Measurements from ENCODE around the gene KLF8.

DNA sequence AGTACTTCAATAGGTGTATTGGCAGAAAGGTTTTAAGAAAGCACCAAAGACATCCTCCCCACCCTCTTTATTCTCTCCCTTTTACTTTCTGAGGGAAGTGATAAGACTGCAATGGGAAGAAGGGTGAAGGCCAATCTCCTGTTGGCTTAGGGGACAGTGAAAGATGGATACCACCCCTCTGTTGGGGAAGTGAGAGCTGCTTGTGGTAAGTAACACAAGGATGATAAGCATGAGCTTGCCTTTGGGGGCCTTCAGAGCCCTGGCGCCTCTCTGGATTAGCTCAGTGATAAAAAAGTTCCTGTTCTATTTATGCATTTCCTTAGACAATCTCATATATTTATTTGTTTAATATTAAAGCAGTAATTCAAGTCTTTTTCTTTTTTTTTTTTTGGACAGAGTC lies 5.2 kb upstream of the KLF8 start:
- no peak for TF ChIP-seq POLR2A (IDR thresholded peaks at IDR 0.05; ENCODE audit: borderline replicate concordance, extremely low read depth, insufficient read depth, insufficient read length)
- no peak for TF ChIP-seq EZH2phosphoT487 (IDR thresholded peaks at IDR 0.05; ENCODE audit: borderline replicate concordance)
- no peak for TF ChIP-seq POLR2AphosphoS5 (IDR thresholded peaks at IDR 0.05; ENCODE audit: low read depth, low read length)
- TF ChIP-seq YY1 (IDR thresholded peaks at IDR 0.05; ENCODE audit: extremely low read depth, insufficient replicate concordance, low read depth, low read length), result no peak
- TF ChIP-seq, protein P1, sequence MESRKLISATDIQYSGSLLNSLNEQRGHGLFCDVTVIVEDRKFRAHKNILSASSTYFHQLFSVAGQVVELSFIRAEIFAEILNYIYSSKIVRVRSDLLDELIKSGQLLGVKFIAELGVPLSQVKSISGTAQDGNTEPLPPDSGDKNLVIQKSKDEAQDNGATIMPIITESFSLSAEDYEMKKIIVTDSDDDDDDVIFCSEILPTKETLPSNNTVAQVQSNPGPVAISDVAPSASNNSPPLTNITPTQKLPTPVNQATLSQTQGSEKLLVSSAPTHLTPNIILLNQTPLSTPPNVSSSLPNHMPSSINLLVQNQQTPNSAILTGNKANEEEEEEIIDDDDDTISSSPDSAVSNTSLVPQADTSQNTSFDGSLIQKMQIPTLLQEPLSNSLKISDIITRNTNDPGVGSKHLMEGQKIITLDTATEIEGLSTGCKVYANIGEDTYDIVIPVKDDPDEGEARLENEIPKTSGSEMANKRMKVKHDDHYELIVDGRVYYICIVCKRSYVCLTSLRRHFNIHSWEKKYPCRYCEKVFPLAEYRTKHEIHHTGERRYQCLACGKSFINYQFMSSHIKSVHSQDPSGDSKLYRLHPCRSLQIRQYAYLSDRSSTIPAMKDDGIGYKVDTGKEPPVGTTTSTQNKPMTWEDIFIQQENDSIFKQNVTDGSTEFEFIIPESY (IDR thresholded peaks at IDR 0.05; ENCODE audit: extremely low read depth, insufficient replicate concordance, low read length), result no peak
- TF ChIP-seq RAD21 (IDR thresholded peaks at IDR 0.05; ENCODE audit: low read depth), result no peak
- TF ChIP-seq ELF1 (IDR thresholded peaks at IDR 0.05; ENCODE audit: borderline replicate concordance, low read depth), result no peak
- TF ChIP-seq, protein P2, sequence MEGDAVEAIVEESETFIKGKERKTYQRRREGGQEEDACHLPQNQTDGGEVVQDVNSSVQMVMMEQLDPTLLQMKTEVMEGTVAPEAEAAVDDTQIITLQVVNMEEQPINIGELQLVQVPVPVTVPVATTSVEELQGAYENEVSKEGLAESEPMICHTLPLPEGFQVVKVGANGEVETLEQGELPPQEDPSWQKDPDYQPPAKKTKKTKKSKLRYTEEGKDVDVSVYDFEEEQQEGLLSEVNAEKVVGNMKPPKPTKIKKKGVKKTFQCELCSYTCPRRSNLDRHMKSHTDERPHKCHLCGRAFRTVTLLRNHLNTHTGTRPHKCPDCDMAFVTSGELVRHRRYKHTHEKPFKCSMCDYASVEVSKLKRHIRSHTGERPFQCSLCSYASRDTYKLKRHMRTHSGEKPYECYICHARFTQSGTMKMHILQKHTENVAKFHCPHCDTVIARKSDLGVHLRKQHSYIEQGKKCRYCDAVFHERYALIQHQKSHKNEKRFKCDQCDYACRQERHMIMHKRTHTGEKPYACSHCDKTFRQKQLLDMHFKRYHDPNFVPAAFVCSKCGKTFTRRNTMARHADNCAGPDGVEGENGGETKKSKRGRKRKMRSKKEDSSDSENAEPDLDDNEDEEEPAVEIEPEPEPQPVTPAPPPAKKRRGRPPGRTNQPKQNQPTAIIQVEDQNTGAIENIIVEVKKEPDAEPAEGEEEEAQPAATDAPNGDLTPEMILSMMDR (IDR thresholded peaks at IDR 0.05 in 2 of 3, conservative IDR thresholded peaks at IDR 0.05 in 1 of 3; ENCODE audit: borderline replicate concordance in 1 of 3, insufficient read depth in 1 of 3, low read depth in 2 of 3, low read length in 2 of 3), result no peak
- no peak for TF ChIP-seq TCF7L2 (IDR thresholded peaks at IDR 0.05; ENCODE audit: borderline replicate concordance, extremely low read depth, insufficient read depth, insufficient read length)

All from HCT116 (cell line).